Measurements from ENCODE around the gene DGKA. TPM values are rescaled to one million over a fixed set of nuclear protein-coding genes. Genes with fewer than 3 reads are reported as not detected.
"Not testable (repeated sequence)": the region's sequence is repeated elsewhere in the genome, so short reads cannot be mapped to it uniquely, and the experiment has no call there.

DGKA gene
- total and polyA plus RNA-seq, 2 donors: 326 to 381 TPM

- H3K4me3 ChIP-seq (ENCODE audit: low read length in 2 of 2): peak overlapping the region in 1 of 2 donors; percentile 7
- DNase-seq (ENCODE audit: low read depth in 6 of 9, low spot score in 9 of 9): peak in 6 of 9 donors; percentile 52 to 81 (median 66)
- H3K27ac ChIP-seq (ENCODE audit: low read depth in 1 of 2, low read length in 1 of 2): no peak overlapping the region
- H3K36me3 ChIP-seq (ENCODE audit: control insufficient read depth in 2 of 2, insufficient read depth in 2 of 2, low read length in 1 of 2): peaks cover 31 to 35% of the 10 kb centered on the region in 2 donors
- WGBS: 38% methylated on average over 14 of the region's 14 CpGs
- H3K27me3 ChIP-seq (ENCODE audit: control insufficient read depth in 2 of 2, insufficient read depth in 1 of 2, low read length in 1 of 2): peaks cover 2 to 14% of the 10 kb centered on the region in 2 donors
- no peaks in the 10 kb centered on the region for H3K9me3 ChIP-seq (ENCODE audit: control insufficient read depth in 2 of 2, insufficient read depth in 1 of 2, low read length in 1 of 2)
- peaks cover 2 to 11% of the 10 kb centered on the region in 2 donors for H3K4me1 ChIP-seq (ENCODE audit: control insufficient read depth in 2 of 2, insufficient read depth in 2 of 2, low read length in 2 of 2)
Observed at GRCh38 chr12:55996201-55996714, 65.3 kb downstream of the DGKA start.

GRCh38 chr12:55996715-55997534 lies 66.0 kb downstream of the DGKA start, which contains the start of gene SUOX:
TSS of gene SUOX (plus strand) at chr12:55997276. CDS start at chr12:56002222, 4,946 bp downstream.
- Histone ChIP-seq H3K27me3 (ENCODE audit: control insufficient read depth in 2 of 2, insufficient read depth in 1 of 2, low read length in 1 of 2) (peaks cover 2 to 14% of the 10 kb centered on the region in 2 donors), H3K9me3 (ENCODE audit: control insufficient read depth in 2 of 2, insufficient read depth in 1 of 2, low read length in 1 of 2) (no peaks in the 10 kb centered on the region), H3K27ac (ENCODE audit: low read depth in 1 of 2, low read length in 1 of 2) (peak within 1 kb of the TSS in 1 of 2 donors; percentile 3), H3K4me3 (ENCODE audit: low read length in 2 of 2) (peak within 1 kb of the TSS; percentile 35 to 38), H3K36me3 (ENCODE audit: control insufficient read depth in 2 of 2, insufficient read depth in 2 of 2, low read length in 1 of 2) (peaks cover 25 to 30% of the 10 kb centered on the region in 2 donors), H3K4me1 (ENCODE audit: control insufficient read depth in 2 of 2, insufficient read depth in 2 of 2, low read length in 2 of 2) (peaks cover 2 to 11% of the 10 kb centered on the region in 2 donors)
- WGBS: 2% methylated on average over 27 of the region's 27 CpGs
- peak in 2 of 9 donors; percentile 37 to 58 for DNase-seq (ENCODE audit: low read depth in 6 of 9, low spot score in 9 of 9)

GRCh38 chr12:55997535-55997859 lies 66.5 kb downstream of the DGKA start:
- DNase-seq (ENCODE audit: low read depth in 6 of 9, low spot score in 9 of 9): no peak
- Histone ChIP-seq H3K9me3 (ENCODE audit: control insufficient read depth in 2 of 2, insufficient read depth in 1 of 2, low read length in 1 of 2) (no peaks in the 10 kb centered on the region), H3K4me3 (ENCODE audit: low read length in 2 of 2) (peak overlapping the region; percentile 35 to 38), H3K27me3 (ENCODE audit: control insufficient read depth in 2 of 2, insufficient read depth in 1 of 2, low read length in 1 of 2) (peaks cover 2 to 14% of the 10 kb centered on the region in 2 donors), H3K27ac (ENCODE audit: low read depth in 1 of 2, low read length in 1 of 2) (peak overlapping the region in 1 of 2 donors; percentile 3), H3K4me1 (ENCODE audit: control insufficient read depth in 2 of 2, insufficient read depth in 2 of 2, low read length in 2 of 2) (peaks cover 2 to 11% of the 10 kb centered on the region in 2 donors), H3K36me3 (ENCODE audit: control insufficient read depth in 2 of 2, insufficient read depth in 2 of 2, low read length in 1 of 2) (peaks cover 19 to 24% of the 10 kb centered on the region in 2 donors)
- WGBS: 7% methylated on average over 5 of the region's 5 CpGs

GRCh38 chr12:55999522-55999921 lies 68.6 kb downstream of the DGKA start:
- DNase-seq (ENCODE audit: low read depth in 6 of 9, low spot score in 9 of 9); H3K36me3 ChIP-seq (ENCODE audit: control insufficient read depth in 2 of 2, insufficient read depth in 2 of 2, low read length in 1 of 2); H3K9me3 ChIP-seq (ENCODE audit: control insufficient read depth in 2 of 2, insufficient read depth in 1 of 2, low read length in 1 of 2); H3K4me3 ChIP-seq (ENCODE audit: low read length in 2 of 2); H3K27ac ChIP-seq (ENCODE audit: low read depth in 1 of 2, low read length in 1 of 2): not testable (repeated sequence)
- Histone ChIP-seq H3K4me1 (ENCODE audit: control insufficient read depth in 2 of 2, insufficient read depth in 2 of 2, low read length in 2 of 2) (peaks cover 2 to 11% of the 10 kb centered on the region in 2 donors), H3K27me3 (ENCODE audit: control insufficient read depth in 2 of 2, insufficient read depth in 1 of 2, low read length in 1 of 2) (peaks cover 2 to 14% of the 10 kb centered on the region in 2 donors)
- WGBS: 92% methylated on average over 5 of the region's 6 CpGs

GRCh38 chr12:55999999-56000540 lies 69.1 kb downstream of the DGKA start:
- not testable (repeated sequence) for H3K27ac ChIP-seq (ENCODE audit: low read depth in 1 of 2, low read length in 1 of 2); H3K36me3 ChIP-seq (ENCODE audit: control insufficient read depth in 2 of 2, insufficient read depth in 2 of 2, low read length in 1 of 2); DNase-seq (ENCODE audit: low read depth in 6 of 9, low spot score in 9 of 9); H3K4me3 ChIP-seq (ENCODE audit: low read length in 2 of 2); H3K9me3 ChIP-seq (ENCODE audit: control insufficient read depth in 2 of 2, insufficient read depth in 1 of 2, low read length in 1 of 2)
- WGBS: 98% methylated on average over 33 of the region's 33 CpGs
- Histone ChIP-seq H3K27me3 (ENCODE audit: control insufficient read depth in 2 of 2, insufficient read depth in 1 of 2, low read length in 1 of 2) (peaks cover 2 to 14% of the 10 kb centered on the region in 2 donors), H3K4me1 (ENCODE audit: control insufficient read depth in 2 of 2, insufficient read depth in 2 of 2, low read length in 2 of 2) (peaks cover 2 to 11% of the 10 kb centered on the region in 2 donors)

GRCh38 chr12:56001487-56002100 lies 70.6 kb downstream of the DGKA start:
- no peak for DNase-seq (ENCODE audit: low read depth in 6 of 9, low spot score in 9 of 9)

GRCh38 chr12:56003376-56003775 lies 72.4 kb downstream of the DGKA start:
- not testable (repeated sequence) for H3K27me3 ChIP-seq (ENCODE audit: control insufficient read depth in 2 of 2, insufficient read depth in 1 of 2, low read length in 1 of 2); H3K36me3 ChIP-seq (ENCODE audit: control insufficient read depth in 2 of 2, insufficient read depth in 2 of 2, low read length in 1 of 2); H3K4me3 ChIP-seq (ENCODE audit: low read length in 2 of 2); H3K9me3 ChIP-seq (ENCODE audit: control insufficient read depth in 2 of 2, insufficient read depth in 1 of 2, low read length in 1 of 2); H3K27ac ChIP-seq (ENCODE audit: low read depth in 1 of 2, low read length in 1 of 2); DNase-seq (ENCODE audit: low read depth in 6 of 9, low spot score in 9 of 9)
- H3K4me1 ChIP-seq (ENCODE audit: control insufficient read depth in 2 of 2, insufficient read depth in 2 of 2, low read length in 2 of 2): peaks cover 0 to 10% of the 10 kb centered on the region in 2 donors
- WGBS: 96% methylated on average over 5 of the region's 5 CpGs

More at GRCh38 chr12:56001487-56002100, 70.6 kb downstream of the DGKA start:
- peaks cover 0 to 4% of the 10 kb centered on the region in 2 donors for H3K36me3 ChIP-seq (ENCODE audit: control insufficient read depth in 2 of 2, insufficient read depth in 2 of 2, low read length in 1 of 2)
- H3K9me3 ChIP-seq (ENCODE audit: control insufficient read depth in 2 of 2, insufficient read depth in 1 of 2, low read length in 1 of 2): no peaks in the 10 kb centered on the region
- H3K27ac ChIP-seq (ENCODE audit: low read depth in 1 of 2, low read length in 1 of 2): no peak overlapping the region
- peaks cover 2 to 12% of the 10 kb centered on the region in 2 donors for H3K27me3 ChIP-seq (ENCODE audit: control insufficient read depth in 2 of 2, insufficient read depth in 1 of 2, low read length in 1 of 2)
- H3K4me3 ChIP-seq (ENCODE audit: low read length in 2 of 2): no peak overlapping the region
- 90% methylated on average over 7 of the region's 7 CpGs for whole genome bisulfite sequencing
- peaks cover 2 to 9% of the 10 kb centered on the region in 2 donors for H3K4me1 ChIP-seq (ENCODE audit: control insufficient read depth in 2 of 2, insufficient read depth in 2 of 2, low read length in 2 of 2)
